CD4-positive, alpha-beta T cell (primary cell): ENCODE results near the gene GLDN. TPM values are rescaled to one million over a fixed set of nuclear protein-coding genes. Genes with fewer than 3 reads are reported as not detected.
"Not testable (repeated sequence)": the region's sequence is repeated elsewhere in the genome, so short reads cannot be mapped to it uniquely, and the experiment has no call there.

ENCODE experiments used
- ATAC-seq: fragments of 200-7000 bp; cut with Tn5 transposase; one replicate; pipeline ENCODE4 v1.10.0; 2022; ENCODE audit warnings: mild to moderate bottlenecking; ENCODE audit not compliant: poor library complexity
- CTCF ChIA-PET: fragments of 350-600 bp; sonication (Branson Sonifier 250); formaldehyde crosslinking; loops from one replicate; lab custom pipeline; 2021; ENCODE audit warnings: antibody characterized with exemption, inconsistent platforms; lab: Charles Lee
- POLR2A ChIA-PET: fragments of 350-600 bp; sonication (Branson Sonifier 250); formaldehyde crosslinking; loops from one replicate; lab custom pipeline; 2021; ENCODE audit warnings: antibody characterized with exemption, inconsistent platforms; lab: Charles Lee
- DNase-seq, 14 experiments: peaks; one replicate each; pipeline ENCODE4 v3.0.0-alpha.2; 2013 to 2020; ENCODE audit warnings: mixed read lengths in 2 of 14
- H3K27ac ChIP-seq, 2 donors: one replicate each; pipeline versions ENCODE4 v1.5.1 to v1.7.0; 2013; ENCODE audit warnings: low read length in 2 of 2, low read depth in 1 of 2, mild to moderate bottlenecking in 1 of 2
- H3K27me3 ChIP-seq, 2 experiments: 1 replicate in 1 of 2; 2 replicates in 1 of 2; pipeline versions ENCODE4 v1.6.1 to v1.7.0; 2013; ENCODE audit warnings: low read length in 2 of 2, control low read depth in 1 of 2, mild to moderate bottlenecking in 1 of 2, moderate library complexity in 1 of 2; ENCODE audit not compliant: insufficient read depth in 2 of 2, control insufficient read depth in 1 of 2
- H3K36me3 ChIP-seq: one replicate; pipeline ENCODE4 v1.6.1; 2013; ENCODE audit warnings: low read length, control low read depth; ENCODE audit not compliant: insufficient read depth
- H3K4me1 ChIP-seq: one replicate; pipeline ENCODE4 v1.6.1; 2013; ENCODE audit warnings: low read length, control low read depth; ENCODE audit not compliant: insufficient read depth
- H3K4me3 ChIP-seq: one replicate; pipeline ENCODE4 v1.5.1; 2013; ENCODE audit warnings: mild to moderate bottlenecking, low read length, moderate library complexity
- H3K9me3 ChIP-seq, 2 experiments: 1 replicate in 1 of 2; 2 replicates in 1 of 2; pipeline versions ENCODE4 v1.6.1 to v1.7.0; 2013; ENCODE audit warnings: low read length in 2 of 2, mild to moderate bottlenecking in 2 of 2, control low read depth in 1 of 2, moderate library complexity in 1 of 2; ENCODE audit not compliant: control insufficient read depth in 1 of 2, insufficient read depth in 1 of 2
- H3K27ac Mint-ChIP-seq: one replicate; pipeline ENCODE4 v1.8.0; 2020; ENCODE audit warnings: mixed read lengths
- H3K27me3 Mint-ChIP-seq: one replicate; pipeline ENCODE4 v1.8.0; 2021; ENCODE audit warnings: mixed read lengths
- H3K36me3 Mint-ChIP-seq: one replicate; pipeline ENCODE4 v1.8.0; 2021; ENCODE audit warnings: low read depth, mixed read lengths
- H3K4me1 Mint-ChIP-seq: one replicate; pipeline ENCODE4 v1.8.0; 2021; ENCODE audit warnings: low read depth, mixed read lengths
- H3K4me3 Mint-ChIP-seq: one replicate; pipeline ENCODE4 v1.8.0; 2020; ENCODE audit warnings: mild to moderate bottlenecking, mixed read lengths
- H3K9me3 Mint-ChIP-seq: one replicate; pipeline ENCODE4 v1.8.0; 2020; ENCODE audit warnings: mixed read lengths
- CTCF ChIP-seq: fragments of 200-600 bp; IDR thresholded peaks from one replicate; pipeline ENCODE4 v1.8.0; 2022; ENCODE audit warnings: antibody characterized with exemption, mild to moderate bottlenecking
- intact Hi-C, 2 experiments: fragments of 100-400 bp; cut with DNase I in 1 of 2; cut with micrococcal nuclease in 1 of 2; formaldehyde crosslinking; loops; one replicate each; pipeline versions ENCODE4 v1.15.1 to v1.9.0; 2023 to 2025; cut with DNase I, micrococcal nuclease
- total RNA-seq, 174 experiments: library from RNA in 2 of 174; stranded (reverse) in 2 of 174; gene quantifications; one replicate each; pipeline ENCODE4 v1.2.3 and lab custom pipeline; 2021 to 2026

The GLDN gene
- total RNA-seq, 2 experiments from 2014 or later: not detected

- Mint-ChIP-seq H3K27me3 (peaks cover 2% of the 10 kb centered on the region), H3K27ac (no peak overlapping the region), H3K4me1 (no peaks in the 10 kb centered on the region), H3K4me3 (no peak overlapping the region), H3K9me3 (no peaks in the 10 kb centered on the region), H3K36me3 (no peaks in the 10 kb centered on the region)
- Histone ChIP-seq H3K4me1 (no peaks in the 10 kb centered on the region), H3K27ac (no peak overlapping the region), H3K36me3 (no peaks in the 10 kb centered on the region), H3K27me3 (no peaks in the 10 kb centered on the region), H3K4me3 (no peak overlapping the region), H3K9me3 (no peaks in the 10 kb centered on the region)
- TF ChIP-seq CTCF: no peak
- DNase-seq (no peak), ATAC-seq (no peak)
- ChIA-PET POLR2A (no interaction called here), CTCF (no interaction called here)
- intact Hi-C loops: no loop called here
Observed at GRCh38 chr15:51414256-51414860, 72.9 kb downstream of the GLDN start.

GRCh38 chr15:51416129-51416528 is 74.7 kb downstream of the GLDN start:
- DNase-seq (no peak), ATAC-seq (no peak)
- H3K36me3 Mint-ChIP-seq: no peaks in the 10 kb centered on the region
- Histone ChIP-seq H3K27ac (no peak overlapping the region), H3K4me3 (no peak overlapping the region), H3K9me3 (no peaks in the 10 kb centered on the region), H3K27me3 (no peaks in the 10 kb centered on the region), H3K36me3 (no peaks in the 10 kb centered on the region), H3K4me1 (no peaks in the 10 kb centered on the region)
- ChIA-PET POLR2A (no interaction called here), CTCF (interaction anchor here (0.6 kb wide), 1 partner anchor 38 kb away, joined by 3 read pairs; no protein-coding TSS in a partner anchor)
- TF ChIP-seq CTCF: no peak
- no peak overlapping the region for H3K27ac Mint-ChIP-seq
- intact Hi-C loops: no loop called here
- no peaks in the 10 kb centered on the region for H3K4me1 Mint-ChIP-seq
- no peaks in the 10 kb centered on the region for H3K9me3 Mint-ChIP-seq
- H3K27me3 Mint-ChIP-seq: no peaks in the 10 kb centered on the region
- no peak overlapping the region for H3K4me3 Mint-ChIP-seq

- POLR2A ChIA-PET, intact Hi-C loops, H3K4me1 ChIP-seq, DNase-seq, H3K4me3 ChIP-seq, H3K9me3 ChIP-seq, H3K4me3 Mint-ChIP-seq, H3K27ac Mint-ChIP-seq, H3K9me3 Mint-ChIP-seq, ATAC-seq, H3K36me3 ChIP-seq, H3K4me1 Mint-ChIP-seq, H3K27ac ChIP-seq, H3K36me3 Mint-ChIP-seq, H3K27me3 Mint-ChIP-seq, CTCF ChIA-PET, H3K27me3 ChIP-seq: not testable (repeated sequence)
Observed at GRCh38 chr15:51423040-51423439, 81.6 kb downstream of the GLDN start.

GRCh38 chr15:51424780-51425179 is 83.3 kb downstream of the GLDN start:
- H3K9me3 Mint-ChIP-seq: no peaks in the 10 kb centered on the region
- no peak for ATAC-seq
- intact Hi-C loops: no loop called here

More at GRCh38 chr15:51424780-51425179, 83.3 kb downstream of the GLDN start:
- Mint-ChIP-seq H3K4me1 (no peaks in the 10 kb centered on the region), H3K36me3 (no peaks in the 10 kb centered on the region), H3K27me3 (no peaks in the 10 kb centered on the region), H3K27ac (no peak overlapping the region), H3K4me3 (no peak overlapping the region)
- Histone ChIP-seq H3K4me3 (no peak overlapping the region), H3K27ac (no peak overlapping the region), H3K27me3 (no peaks in the 10 kb centered on the region), H3K9me3 (no peaks in the 10 kb centered on the region), H3K36me3 (no peaks in the 10 kb centered on the region), H3K4me1 (no peaks in the 10 kb centered on the region)
- POLR2A ChIA-PET: no interaction called here
- CTCF ChIA-PET: no interaction called here
- no peak for DNase-seq
- no peak for TF ChIP-seq CTCF
